ENCODE measurements around the gene KIF1B. TPM values are rescaled to one million over a fixed set of nuclear protein-coding genes. Genes with fewer than 3 reads are reported as not detected.

Gene KIF1B
- total and polyA plus RNA-seq, 2 experiments from 2014 or later, result 21.5 to 68.4 TPM

GRCh38 chr1:10424034-10424433 lies 213.7 kb downstream of the KIF1B start:
- Mint-ChIP-seq H3K4me1 (peaks cover 5% of the 10 kb centered on the region; the same call in 2 of the 3 replicates), H3K4me3 (no peak overlapping the region)
- TF ChIP-seq CREB1 (CRISPR knock-in tag; IDR thresholded peaks at IDR 0.05; ENCODE audit: low read depth) (no peak), STAT1 (IDR thresholded peaks at IDR 0.05; ENCODE audit: unreplicated experiment) (no peak), EZH2 (IDR thresholded peaks at IDR 0.05; ENCODE audit: low read depth, unreplicated experiment) (no peak), POLR2AphosphoS5 (IDR thresholded peaks at IDR 0.05; ENCODE audit: low read depth) (no peak), JUNB (IDR thresholded peaks at IDR 0.05; ENCODE audit: unreplicated experiment) (no peak), EZH2phosphoT487 (IDR thresholded peaks at IDR 0.05; ENCODE audit: unreplicated experiment) (no peak), NANOG (IDR thresholded peaks at IDR 0.05; ENCODE audit: borderline replicate concordance) (no peak), ZNF114 (CRISPR knock-in tag; IDR thresholded peaks at IDR 0.05) (no peak), ZNF331 (CRISPR knock-in tag; IDR thresholded peaks at IDR 0.05; ENCODE audit: low read depth) (no peak)
- TF ChIP-seq, protein P1, sequence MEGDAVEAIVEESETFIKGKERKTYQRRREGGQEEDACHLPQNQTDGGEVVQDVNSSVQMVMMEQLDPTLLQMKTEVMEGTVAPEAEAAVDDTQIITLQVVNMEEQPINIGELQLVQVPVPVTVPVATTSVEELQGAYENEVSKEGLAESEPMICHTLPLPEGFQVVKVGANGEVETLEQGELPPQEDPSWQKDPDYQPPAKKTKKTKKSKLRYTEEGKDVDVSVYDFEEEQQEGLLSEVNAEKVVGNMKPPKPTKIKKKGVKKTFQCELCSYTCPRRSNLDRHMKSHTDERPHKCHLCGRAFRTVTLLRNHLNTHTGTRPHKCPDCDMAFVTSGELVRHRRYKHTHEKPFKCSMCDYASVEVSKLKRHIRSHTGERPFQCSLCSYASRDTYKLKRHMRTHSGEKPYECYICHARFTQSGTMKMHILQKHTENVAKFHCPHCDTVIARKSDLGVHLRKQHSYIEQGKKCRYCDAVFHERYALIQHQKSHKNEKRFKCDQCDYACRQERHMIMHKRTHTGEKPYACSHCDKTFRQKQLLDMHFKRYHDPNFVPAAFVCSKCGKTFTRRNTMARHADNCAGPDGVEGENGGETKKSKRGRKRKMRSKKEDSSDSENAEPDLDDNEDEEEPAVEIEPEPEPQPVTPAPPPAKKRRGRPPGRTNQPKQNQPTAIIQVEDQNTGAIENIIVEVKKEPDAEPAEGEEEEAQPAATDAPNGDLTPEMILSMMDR (conservative IDR thresholded peaks at IDR 0.05; ENCODE audit: low read depth in 2 of 2), result no peak
- TF ChIP-seq, protein P2, sequence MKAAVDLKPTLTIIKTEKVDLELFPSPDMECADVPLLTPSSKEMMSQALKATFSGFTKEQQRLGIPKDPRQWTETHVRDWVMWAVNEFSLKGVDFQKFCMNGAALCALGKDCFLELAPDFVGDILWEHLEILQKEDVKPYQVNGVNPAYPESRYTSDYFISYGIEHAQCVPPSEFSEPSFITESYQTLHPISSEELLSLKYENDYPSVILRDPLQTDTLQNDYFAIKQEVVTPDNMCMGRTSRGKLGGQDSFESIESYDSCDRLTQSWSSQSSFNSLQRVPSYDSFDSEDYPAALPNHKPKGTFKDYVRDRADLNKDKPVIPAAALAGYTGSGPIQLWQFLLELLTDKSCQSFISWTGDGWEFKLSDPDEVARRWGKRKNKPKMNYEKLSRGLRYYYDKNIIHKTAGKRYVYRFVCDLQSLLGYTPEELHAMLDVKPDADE (IDR thresholded peaks at IDR 0.05), result no peak
- TF ChIP-seq, protein P3, sequence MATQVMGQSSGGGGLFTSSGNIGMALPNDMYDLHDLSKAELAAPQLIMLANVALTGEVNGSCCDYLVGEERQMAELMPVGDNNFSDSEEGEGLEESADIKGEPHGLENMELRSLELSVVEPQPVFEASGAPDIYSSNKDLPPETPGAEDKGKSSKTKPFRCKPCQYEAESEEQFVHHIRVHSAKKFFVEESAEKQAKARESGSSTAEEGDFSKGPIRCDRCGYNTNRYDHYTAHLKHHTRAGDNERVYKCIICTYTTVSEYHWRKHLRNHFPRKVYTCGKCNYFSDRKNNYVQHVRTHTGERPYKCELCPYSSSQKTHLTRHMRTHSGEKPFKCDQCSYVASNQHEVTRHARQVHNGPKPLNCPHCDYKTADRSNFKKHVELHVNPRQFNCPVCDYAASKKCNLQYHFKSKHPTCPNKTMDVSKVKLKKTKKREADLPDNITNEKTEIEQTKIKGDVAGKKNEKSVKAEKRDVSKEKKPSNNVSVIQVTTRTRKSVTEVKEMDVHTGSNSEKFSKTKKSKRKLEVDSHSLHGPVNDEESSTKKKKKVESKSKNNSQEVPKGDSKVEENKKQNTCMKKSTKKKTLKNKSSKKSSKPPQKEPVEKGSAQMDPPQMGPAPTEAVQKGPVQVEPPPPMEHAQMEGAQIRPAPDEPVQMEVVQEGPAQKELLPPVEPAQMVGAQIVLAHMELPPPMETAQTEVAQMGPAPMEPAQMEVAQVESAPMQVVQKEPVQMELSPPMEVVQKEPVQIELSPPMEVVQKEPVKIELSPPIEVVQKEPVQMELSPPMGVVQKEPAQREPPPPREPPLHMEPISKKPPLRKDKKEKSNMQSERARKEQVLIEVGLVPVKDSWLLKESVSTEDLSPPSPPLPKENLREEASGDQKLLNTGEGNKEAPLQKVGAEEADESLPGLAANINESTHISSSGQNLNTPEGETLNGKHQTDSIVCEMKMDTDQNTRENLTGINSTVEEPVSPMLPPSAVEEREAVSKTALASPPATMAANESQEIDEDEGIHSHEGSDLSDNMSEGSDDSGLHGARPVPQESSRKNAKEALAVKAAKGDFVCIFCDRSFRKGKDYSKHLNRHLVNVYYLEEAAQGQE (IDR thresholded peaks at IDR 0.05; ENCODE audit: unreplicated experiment), result no peak
- TF ChIP-seq, protein P4, sequence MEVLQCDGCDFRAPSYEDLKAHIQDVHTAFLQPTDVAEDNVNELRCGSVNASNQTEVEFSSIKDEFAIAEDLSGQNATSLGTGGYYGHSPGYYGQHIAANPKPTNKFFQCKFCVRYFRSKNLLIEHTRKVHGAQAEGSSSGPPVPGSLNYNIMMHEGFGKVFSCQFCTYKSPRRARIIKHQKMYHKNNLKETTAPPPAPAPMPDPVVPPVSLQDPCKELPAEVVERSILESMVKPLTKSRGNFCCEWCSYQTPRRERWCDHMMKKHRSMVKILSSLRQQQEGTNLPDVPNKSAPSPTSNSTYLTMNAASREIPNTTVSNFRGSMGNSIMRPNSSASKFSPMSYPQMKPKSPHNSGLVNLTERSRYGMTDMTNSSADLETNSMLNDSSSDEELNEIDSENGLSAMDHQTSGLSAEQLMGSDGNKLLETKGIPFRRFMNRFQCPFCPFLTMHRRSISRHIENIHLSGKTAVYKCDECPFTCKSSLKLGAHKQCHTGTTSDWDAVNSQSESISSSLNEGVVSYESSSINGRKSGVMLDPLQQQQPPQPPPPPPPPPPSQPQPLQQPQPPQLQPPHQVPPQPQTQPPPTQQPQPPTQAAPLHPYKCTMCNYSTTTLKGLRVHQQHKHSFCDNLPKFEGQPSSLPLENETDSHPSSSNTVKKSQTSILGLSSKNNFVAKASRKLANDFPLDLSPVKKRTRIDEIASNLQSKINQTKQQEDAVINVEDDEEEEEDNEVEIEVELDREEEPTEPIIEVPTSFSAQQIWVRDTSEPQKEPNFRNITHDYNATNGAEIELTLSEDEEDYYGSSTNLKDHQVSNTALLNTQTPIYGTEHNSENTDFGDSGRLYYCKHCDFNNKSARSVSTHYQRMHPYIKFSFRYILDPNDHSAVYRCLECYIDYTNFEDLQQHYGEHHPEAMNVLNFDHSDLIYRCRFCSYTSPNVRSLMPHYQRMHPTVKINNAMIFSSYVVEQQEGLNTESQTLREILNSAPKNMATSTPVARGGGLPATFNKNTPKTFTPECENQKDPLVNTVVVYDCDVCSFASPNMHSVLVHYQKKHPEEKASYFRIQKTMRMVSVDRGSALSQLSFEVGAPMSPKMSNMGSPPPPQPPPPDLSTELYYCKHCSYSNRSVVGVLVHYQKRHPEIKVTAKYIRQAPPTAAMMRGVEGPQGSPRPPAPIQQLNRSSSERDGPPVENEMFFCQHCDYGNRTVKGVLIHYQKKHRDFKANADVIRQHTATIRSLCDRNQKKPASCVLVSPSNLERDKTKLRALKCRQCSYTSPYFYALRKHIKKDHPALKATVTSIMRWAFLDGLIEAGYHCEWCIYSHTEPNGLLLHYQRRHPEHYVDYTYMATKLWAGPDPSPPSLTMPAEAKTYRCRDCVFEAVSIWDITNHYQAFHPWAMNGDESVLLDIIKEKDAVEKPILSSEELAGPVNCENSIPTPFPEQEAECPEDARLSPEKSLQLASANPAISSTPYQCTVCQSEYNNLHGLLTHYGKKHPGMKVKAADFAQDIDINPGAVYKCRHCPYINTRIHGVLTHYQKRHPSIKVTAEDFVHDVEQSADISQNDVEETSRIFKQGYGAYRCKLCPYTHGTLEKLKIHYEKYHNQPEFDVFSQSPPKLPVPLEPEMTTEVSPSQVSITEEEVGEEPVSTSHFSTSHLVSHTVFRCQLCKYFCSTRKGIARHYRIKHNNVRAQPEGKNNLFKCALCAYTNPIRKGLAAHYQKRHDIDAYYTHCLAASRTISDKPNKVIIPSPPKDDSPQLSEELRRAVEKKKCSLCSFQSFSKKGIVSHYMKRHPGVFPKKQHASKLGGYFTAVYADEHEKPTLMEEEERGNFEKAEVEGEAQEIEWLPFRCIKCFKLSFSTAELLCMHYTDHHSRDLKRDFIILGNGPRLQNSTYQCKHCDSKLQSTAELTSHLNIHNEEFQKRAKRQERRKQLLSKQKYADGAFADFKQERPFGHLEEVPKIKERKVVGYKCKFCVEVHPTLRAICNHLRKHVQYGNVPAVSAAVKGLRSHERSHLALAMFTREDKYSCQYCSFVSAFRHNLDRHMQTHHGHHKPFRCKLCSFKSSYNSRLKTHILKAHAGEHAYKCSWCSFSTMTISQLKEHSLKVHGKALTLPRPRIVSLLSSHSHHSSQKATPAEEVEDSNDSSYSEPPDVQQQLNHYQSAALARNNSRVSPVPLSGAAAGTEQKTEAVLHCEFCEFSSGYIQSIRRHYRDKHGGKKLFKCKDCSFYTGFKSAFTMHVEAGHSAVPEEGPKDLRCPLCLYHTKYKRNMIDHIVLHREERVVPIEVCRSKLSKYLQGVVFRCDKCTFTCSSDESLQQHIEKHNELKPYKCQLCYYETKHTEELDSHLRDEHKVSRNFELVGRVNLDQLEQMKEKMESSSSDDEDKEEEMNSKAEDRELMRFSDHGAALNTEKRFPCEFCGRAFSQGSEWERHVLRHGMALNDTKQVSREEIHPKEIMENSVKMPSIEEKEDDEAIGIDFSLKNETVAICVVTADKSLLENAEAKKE (CRISPR knock-in tag; IDR thresholded peaks at IDR 0.05), result no peak

More at GRCh38 chr1:10424034-10424433, 213.7 kb downstream of the KIF1B start:
- H3F3A ChIP-seq (replicated peaks; ENCODE audit: low read depth), result 0 out of 2 replicates have a peak, but pooled peaks cover 14% of the 10 kb centered on the region
- no peaks in the 10 kb centered on the region for H3K4me1 ChIP-seq (ENCODE audit: insufficient read depth)
- DNase-seq (ENCODE audit: low spot score), result no peak
- no peaks in the 10 kb centered on the region for H4K20me1 ChIP-seq (replicated peaks; ENCODE audit: insufficient read depth)
- no peak overlapping the region for H3K4me3 ChIP-seq
- H3K36me3 ChIP-seq (ENCODE audit: insufficient read depth), result peaks cover 20% of the 10 kb centered on the region
- peaks cover 7% of the 10 kb centered on the region for H3K27me3 Mint-ChIP-seq (ENCODE audit: insufficient read depth, low read depth, poor library complexity)
- H2AFZ ChIP-seq, result no peak overlapping the region
- H3K27ac ChIP-seq (ENCODE audit: low read depth), result peak overlapping the region; percentile 27; the same call in 1 of the 2 replicates
- peaks cover 32% of the 10 kb centered on the region for H3K36me3 Mint-ChIP-seq (ENCODE audit: low read depth)
- H3K27ac Mint-ChIP-seq, result peak overlapping the region; percentile 83
- ATAC-seq, result no peak
- H3K9me2 ChIP-seq (ENCODE audit: insufficient read depth), result no peaks in the 10 kb centered on the region
- H3K4me2 ChIP-seq, result no peak overlapping the region
- H3K79me2 ChIP-seq (replicated peaks; ENCODE audit: insufficient read depth), result no peaks in the 10 kb centered on the region
- H3K9me3 Mint-ChIP-seq, result no peaks in the 10 kb centered on the region
- H3K27me3 ChIP-seq (ENCODE audit: insufficient read depth), result no peaks in the 10 kb centered on the region
